Liver (tissue), 9 donors: ENCODE results near the gene KERA. TPM values are rescaled to one million over a fixed set of nuclear protein-coding genes. Genes with fewer than 3 reads are reported as not detected.

Experiments used
- DNase-seq: peaks from one replicate; pipeline ENCODE4 v3.0.0-alpha.2; 2017; ENCODE audit warnings: low spot score
- H3K27ac ChIP-seq, 2 donors: one replicate each; pipeline ENCODE4 v1.7.0; 2013; ENCODE audit warnings: inconsistent platforms in 2 of 2, low read length in 2 of 2, control low read depth in 1 of 2, low read depth in 1 of 2, mild to moderate bottlenecking in 1 of 2
- H3K27me3 ChIP-seq, 4 donors: one replicate each; pipeline versions ENCODE4 v1.6.1 to v1.7.0; 2013; ENCODE audit warnings: low read length in 3 of 4, inconsistent platforms in 1 of 4, mild to moderate bottlenecking in 1 of 4, moderate library complexity in 1 of 4; ENCODE audit not compliant: control insufficient read depth in 4 of 4, insufficient read depth in 4 of 4
- H3K36me3 ChIP-seq, 4 donors: one replicate each; pipeline versions ENCODE4 v1.6.1 to v1.7.0; 2013; ENCODE audit warnings: low read length in 3 of 4, mild to moderate bottlenecking in 3 of 4, low read depth in 1 of 4, moderate library complexity in 1 of 4; ENCODE audit not compliant: control insufficient read depth in 4 of 4, insufficient read depth in 3 of 4
- H3K4me1 ChIP-seq, 4 donors: one replicate each; pipeline versions ENCODE4 v1.6.1 to v1.7.0; 2013; ENCODE audit warnings: low read length in 3 of 4, mild to moderate bottlenecking in 3 of 4, moderate library complexity in 1 of 4; ENCODE audit not compliant: control insufficient read depth in 4 of 4, insufficient read depth in 4 of 4
- H3K4me3 ChIP-seq, 3 donors: one replicate each; pipeline versions ENCODE4 v1.6.1 to v1.7.0; 2013; ENCODE audit warnings: low read length in 3 of 3, control low read depth in 1 of 3, low read depth in 1 of 3, mild to moderate bottlenecking in 1 of 3
- H3K9ac ChIP-seq, 2 donors: one replicate each; pipeline ENCODE4 v1.7.0; 2013; ENCODE audit warnings: low read length in 2 of 2, mild to moderate bottlenecking in 2 of 2, moderate library complexity in 2 of 2, control low read depth in 1 of 2, low read depth in 1 of 2
- H3K9me3 ChIP-seq, 4 donors: one replicate each; pipeline versions ENCODE4 v1.6.1 to v1.7.0; 2013; ENCODE audit warnings: low read length in 3 of 4; ENCODE audit not compliant: control insufficient read depth in 4 of 4
- ATF3 ChIP-seq: IDR thresholded peaks from 2 replicates; pipeline ENCODE4 v1.6.1; 2016; ENCODE audit warnings: antibody characterized with exemption
- CTCF ChIP-seq: fragments of 150-350 bp; IDR thresholded peaks from 2 replicates; pipeline ENCODE4 v1.5.1; 2017; ENCODE audit warnings: improper control_type of control experiment, low read depth, low read length; ENCODE audit not compliant: missing input control
- EGR1 ChIP-seq, 2 donors: IDR thresholded peaks; 2 replicates each; pipeline ENCODE4 v1.6.1; 2016 to 2018; ENCODE audit warnings: antibody characterized with exemption in 2 of 2, low read depth in 2 of 2
- FOXA1 ChIP-seq: IDR thresholded peaks from 2 replicates; pipeline ENCODE4 v1.6.1; 2016; ENCODE audit warnings: antibody characterized with exemption
- FOXA2 ChIP-seq: IDR thresholded peaks from 2 replicates; pipeline ENCODE4 v1.6.1; 2016; ENCODE audit warnings: antibody characterized with exemption
- GABPA ChIP-seq, 2 donors: IDR thresholded peaks in 1 of 2; conservative IDR thresholded peaks in 1 of 2; 2 replicates each; pipeline ENCODE4 v1.6.1; 2016; ENCODE audit warnings: antibody characterized with exemption in 2 of 2, mild to moderate bottlenecking in 1 of 2, moderate library complexity in 1 of 2
- HNF4G ChIP-seq: IDR thresholded peaks from 2 replicates; pipeline ENCODE4 v1.6.1; 2016; ENCODE audit warnings: antibody characterized with exemption
- JUND ChIP-seq, 2 donors: IDR thresholded peaks; 2 replicates each; pipeline ENCODE4 v1.6.1; 2016; ENCODE audit warnings: antibody characterized with exemption in 2 of 2
- MAX ChIP-seq: IDR thresholded peaks from 2 replicates; pipeline ENCODE4 v1.6.1; 2016; ENCODE audit warnings: antibody characterized with exemption
- NR2F2 ChIP-seq: IDR thresholded peaks from 2 replicates; pipeline ENCODE4 v1.6.1; 2016; ENCODE audit warnings: antibody characterized with exemption
- RAD21 ChIP-seq, 2 donors: IDR thresholded peaks; 2 replicates each; pipeline ENCODE4 v1.6.1; 2016; ENCODE audit warnings: antibody characterized with exemption in 2 of 2, mild to moderate bottlenecking in 2 of 2
- REST ChIP-seq: IDR thresholded peaks from 2 replicates; pipeline ENCODE4 v1.6.1; 2016; ENCODE audit warnings: antibody characterized with exemption, mild to moderate bottlenecking
- SP1 ChIP-seq: IDR thresholded peaks from 2 replicates; pipeline ENCODE4 v1.6.1; 2018; ENCODE audit warnings: antibody characterized with exemption, mild to moderate bottlenecking
- TAF1 ChIP-seq: conservative IDR thresholded peaks from 2 replicates; pipeline ENCODE4 v1.6.1; 2016; ENCODE audit warnings: antibody characterized with exemption, mild to moderate bottlenecking
- YY1 ChIP-seq: IDR thresholded peaks from 2 replicates; pipeline ENCODE4 v1.6.1; 2016; ENCODE audit warnings: antibody characterized with exemption, mild to moderate bottlenecking
- ZBTB33 ChIP-seq: IDR thresholded peaks from 2 replicates; pipeline ENCODE4 v1.6.1; 2016; ENCODE audit warnings: antibody characterized with exemption
- WGBS: extraction: QIAGEN DNeasy Blood & Tissue Kit; methylation state at CpG from one replicate; pipeline ENCODE4 v1.1.7; 2013; 5-methylcytosine and 5-hydroxymethylcytosine counted together
- polyA plus RNA-seq, 2 donors: library from polyadenylated mRNA; stranded (reverse) in 1 of 2; unstranded in 1 of 2; fragments of 200-250 nt in 1 of 2; fragments of >200 nt in 1 of 2; fragmentation: Nextera tagmentation in 1 of 2; extraction: Ambion mirVana in 1 of 2; gene quantifications; one replicate each; pipeline versions ENCODE4 v1.2.1 to v1.2.3, GENCODE V29; 2013 to 2015
- total RNA-seq, 2 donors: library from RNA; depleted of rRNA; stranded (reverse); fragments of >200 nt; gene quantifications; one replicate each; pipeline ENCODE4 v1.2.3, GENCODE V29; 2014
- donor health status: healthy.
- donor health status: healthy.
- donor health status: healthy.
- donor health status: healthy.
- donor health status: healthy.

KERA gene
- total and polyA plus RNA-seq, 4 donors: not detected

- TF ChIP-seq ZBTB33: no peak
- no peak for TF ChIP-seq NR2F2
- no peak for TF ChIP-seq EGR1 (IDR thresholded peaks at IDR 0.05; ENCODE audit: low read depth in 2 of 2)
- TF ChIP-seq SP1: no peak
Observed at GRCh38 chr12:91094957-91095356, 37.1 kb upstream of the KERA start (continued).

- Histone ChIP-seq H3K4me1 (no peaks in the 10 kb centered on the region), H3K4me3 (no peak overlapping the region), H3K36me3 (no peaks in the 10 kb centered on the region), H3K9ac (no peak overlapping the region), H3K9me3 (peaks cover 0 to 9% (median 0%) of the 10 kb centered on the region in 4 donors), H3K27ac (no peak overlapping the region), H3K27me3 (no peaks in the 10 kb centered on the region)
- no peak for DNase-seq
- TF ChIP-seq FOXA1 (no peak), NR2F2 (no peak), RAD21 (IDR thresholded peaks at IDR 0.05) (no peak), REST (no peak), ZBTB33 (no peak), TAF1 (no peak), JUND (IDR thresholded peaks at IDR 0.05) (no peak), SP1 (no peak), FOXA2 (no peak), HNF4G (no peak)
Observed at GRCh38 chr12:91094032-91094662, 36.3 kb upstream of the KERA start.

- Histone ChIP-seq H3K9me3 (peaks cover 0 to 9% (median 0%) of the 10 kb centered on the region in 4 donors), H3K9ac (no peak overlapping the region), H3K27ac (no peak overlapping the region), H3K36me3 (no peaks in the 10 kb centered on the region), H3K27me3 (no peaks in the 10 kb centered on the region), H3K4me1 (no peaks in the 10 kb centered on the region), H3K4me3 (no peak overlapping the region)
- WGBS: 77% methylated on average over 4 of the region's 4 CpGs
- no peak for DNase-seq
- TF ChIP-seq TAF1 (no peak), HNF4G (no peak), CTCF (no peak), GABPA (IDR thresholded peaks at IDR 0.05 in 1 of 2, conservative IDR thresholded peaks at IDR 0.05 in 1 of 2) (no peak), NR2F2 (no peak), MAX (no peak), FOXA1 (no peak), JUND (IDR thresholded peaks at IDR 0.05) (no peak), REST (no peak), ATF3 (no peak), YY1 (no peak)
Observed at GRCh38 chr12:91093341-91093740, 35.5 kb upstream of the KERA start.
